RWPE1 (cell line): ENCODE results near the gene TM2D1.

Experiments used
- CTCF ChIA-PET: fragments of 350-600 bp; sonication (Branson Sonifier 250); formaldehyde crosslinking; extraction: SDS; loops from one replicate; lab custom pipeline; 2021; lab: Yijun Ruan, JAX
- POLR2A ChIA-PET: fragments of 400-600 bp; formaldehyde crosslinking; extraction: SDS; loops from one replicate; lab custom pipeline; 2020; ENCODE audit warnings: antibody characterized with exemption; ENCODE audit not compliant: low non-redundant PET; lab: Yijun Ruan, JAX
- DNase-seq: peaks from one replicate; pipeline ENCODE4 v3.0.0; 2012; ENCODE audit warnings: low spot score
- H3K27ac ChIP-seq: fragments of 450-650 bp; 2 replicates; pipeline ENCODE4 v1.5.1; 2017
- CTCF ChIP-seq: fragments of 450-650 bp; conservative IDR thresholded peaks from 2 replicates; pipeline ENCODE4 v1.5.1; 2017; ENCODE audit warnings: low read depth, mild to moderate bottlenecking

Gene TM2D1

GRCh38 chr1:61752921-61753389 lies 28.0 kb upstream of the TM2D1 start:
- ChIA-PET POLR2A (no interaction called here), CTCF (interaction anchor here (0.5 to 0.8 kb wide), 2 partner anchors 9 to 69 kb away, joined by 3 read pairs; no protein-coding TSS in a partner anchor)
- TF ChIP-seq CTCF, result no peak
- no peak overlapping the region for H3K27ac ChIP-seq
- no peak for DNase-seq

- DNase-seq, result no peak
- ChIA-PET CTCF (no interaction called here), POLR2A (no interaction called here)
- no peak for TF ChIP-seq CTCF
- no peak overlapping the region for H3K27ac ChIP-seq
Measured at GRCh38 chr1:61749574-61749973, 24.6 kb upstream of the TM2D1 start.

- POLR2A ChIA-PET, result no interaction called here
- no peak for DNase-seq
- no peak for TF ChIP-seq CTCF
- H3K27ac ChIP-seq, result no peak overlapping the region
- CTCF ChIA-PET, result interaction anchor here (0.6 kb wide), 1 partner anchor 50 kb away, joined by 3 read pairs; no protein-coding TSS in a partner anchor
Measured at GRCh38 chr1:61748566-61748965, 23.6 kb upstream of the TM2D1 start.

GRCh38 chr1:61746813-61747212 lies 21.9 kb upstream of the TM2D1 start:
- ChIA-PET CTCF (no interaction called here), POLR2A (no interaction called here)

GRCh38 chr1:61743716-61744580 lies 19.0 kb upstream of the TM2D1 start:
- POLR2A ChIA-PET, result no interaction called here
- DNase-seq, result no peak

More at GRCh38 chr1:61746813-61747212, 21.9 kb upstream of the TM2D1 start:
- no peak for TF ChIP-seq CTCF
- no peak for DNase-seq
- no peak overlapping the region for H3K27ac ChIP-seq

GRCh38 chr1:61743431-61743705 lies 18.4 kb upstream of the TM2D1 start:
- CTCF ChIA-PET, result interaction anchor here (0.6 to 0.7 kb wide), 2 partner anchors 10 to 694 kb away, joined by 3 to 4 read pairs; no protein-coding TSS in a partner anchor
- no peak for TF ChIP-seq CTCF
- POLR2A ChIA-PET, result no interaction called here
- H3K27ac ChIP-seq, result peak overlapping the region; percentile 84
- DNase-seq, result no peak

More at GRCh38 chr1:61743716-61744580, 19.0 kb upstream of the TM2D1 start:
- CTCF ChIA-PET, result interaction anchor here (0.6 to 0.7 kb wide), 2 partner anchors 9 to 694 kb away, joined by 3 to 4 read pairs; no protein-coding TSS in a partner anchor
- TF ChIP-seq CTCF, result no peak
- no peak overlapping the region for H3K27ac ChIP-seq
